Sigmoid colon (tissue), 7 donors: Measurements from ENCODE around the gene MCFD2. TPM values are rescaled to one million over a fixed set of nuclear protein-coding genes. Genes with fewer than 3 reads are reported as not detected.
A peak's percentile ranks its signal among the peaks of the same experiment; 100 is the strongest.

ENCODE experiments used
- DNase-seq: peaks from one replicate; pipeline ENCODE4 v3.0.0-alpha.2; 2019
- H3K27ac ChIP-seq, 4 donors: fragments of 200-600 bp; sonication (generic); one replicate each; pipeline ENCODE4 v1.5.1; 2016 to 2019; ENCODE audit warnings: mild to moderate bottlenecking in 1 of 4
- H3K27me3 ChIP-seq, 3 donors: fragments of 200-600 bp; sonication (generic); one replicate each; pipeline ENCODE4 v1.5.1; 2019; ENCODE audit warnings: mild to moderate bottlenecking in 1 of 3
- H3K36me3 ChIP-seq, 4 donors: fragments of 200-600 bp; sonication (generic); one replicate each; pipeline ENCODE4 v1.5.1; 2016 to 2019
- H3K4me1 ChIP-seq, 4 donors: fragments of 200-600 bp; sonication (generic); one replicate each; pipeline ENCODE4 v1.5.1; 2017 to 2019
- H3K4me3 ChIP-seq, 4 donors: fragments of 200-600 bp; sonication (generic); one replicate each; pipeline ENCODE4 v1.5.1; 2017 to 2019; ENCODE audit warnings: mild to moderate bottlenecking in 2 of 4, moderate library complexity in 1 of 4
- H3K9me3 ChIP-seq, 4 donors: fragments of 200-600 bp in 3 of 4; sonication (generic) in 3 of 4; one replicate each; pipeline versions ENCODE4 v1.5.1 to v1.6.1; 2013 to 2019
- CTCF ChIP-seq, 4 experiments: fragments of 450-650 bp in 3 of 4; fragments of 200-600 bp in 1 of 4; IDR thresholded peaks; one replicate each; pipeline ENCODE4 v1.5.1; 2016 to 2019; ENCODE audit warnings: antibody characterized with exemption in 4 of 4, mild to moderate bottlenecking in 3 of 4, moderate library complexity in 2 of 4
- EP300 ChIP-seq, 4 donors: sonication (generic); formaldehyde crosslinking; IDR thresholded peaks; one replicate each; pipeline ENCODE4 v1.6.1; 2017; ENCODE audit warnings: antibody characterized with exemption in 4 of 4
- POLR2A ChIP-seq, 2 donors: fragments of 450-650 bp; IDR thresholded peaks; one replicate each; pipeline ENCODE4 v1.6.1; 2016; ENCODE audit warnings: antibody characterized with exemption in 2 of 2, mild to moderate bottlenecking in 2 of 2, moderate library complexity in 2 of 2
- POLR2AphosphoS5 ChIP-seq, 4 donors: sonication (generic); formaldehyde crosslinking; IDR thresholded peaks; one replicate each; pipeline ENCODE4 v1.6.1; 2017; ENCODE audit warnings: antibody characterized with exemption in 4 of 4
- WGBS, 2 donors: extraction: QIAGEN DNeasy Blood & Tissue Kit; methylation state at CpG; one replicate each; pipeline ENCODE4 v1.1.7; 2013; 5-methylcytosine and 5-hydroxymethylcytosine counted together
- intact Hi-C: fragments of 100-400 bp; cut with DNase I; formaldehyde crosslinking; loops from one replicate; pipeline ENCODE4 v1.15.1; 2023
- polyA plus RNA-seq, 3 donors: library from polyadenylated mRNA; stranded (reverse); fragments of 200-250 nt; gene quantifications; one replicate each; pipeline ENCODE4 v1.2.3, GENCODE V29; 2013
- total RNA-seq, 4 donors: library from RNA; depleted of rRNA; stranded (reverse); fragments of >200 nt; gene quantifications; one replicate each; pipeline ENCODE4 v1.1.0, GENCODE V29; 2016
- donor health status: healthy with polysubstance abuse.
- donor health status: Bipolar disorder and iron deficiency.
- donor health status: healthy.

MCFD2 gene
- total and polyA plus RNA-seq, 7 donors, result 13.4 to 75.7 (median 50.1) TPM

- WGBS, 2 donors, result 62 to 67% methylated on average over 9 of the region's 9 CpGs
- TF ChIP-seq CTCF (IDR thresholded peaks at IDR 0.05), result no peak
- TF ChIP-seq POLR2AphosphoS5 (IDR thresholded peaks at IDR 0.05), result peak in 3 of 4 donors; percentile 21 to 33 (median 29)
- peaks cover 0 to 22% (median 14%) of the 10 kb centered on the region in 4 donors for H3K4me1 ChIP-seq
- intact Hi-C loops, result no loop called here
- H3K4me3 ChIP-seq, result no peak overlapping the region
- peaks cover 4 to 64% (median 35%) of the 10 kb centered on the region in 4 donors for H3K36me3 ChIP-seq
- peak overlapping the region; percentile 33 to 73 (median 66) for H3K27ac ChIP-seq
- peak; percentile 88 for DNase-seq
- H3K27me3 ChIP-seq, result no peaks in the 10 kb centered on the region
- no peaks in the 10 kb centered on the region for H3K9me3 ChIP-seq
These were observed 39.5 kb upstream of the MCFD2 start for GRCh38 chr2:46954951-46955571.

GRCh38 chr2:46952171-46952570 lies 36.6 kb upstream of the MCFD2 start:
- 97 to 99% methylated on average over 3 of the region's 3 CpGs for WGBS, 2 donors
- Histone ChIP-seq H3K36me3 (peaks cover 4 to 40% (median 17%) of the 10 kb centered on the region in 4 donors), H3K9me3 (no peaks in the 10 kb centered on the region), H3K27me3 (no peaks in the 10 kb centered on the region), H3K4me1 (peaks cover 0 to 22% (median 14%) of the 10 kb centered on the region in 4 donors), H3K27ac (no peak overlapping the region), H3K4me3 (no peak overlapping the region)
- intact Hi-C loops, result no loop called here
- TF ChIP-seq EP300 (IDR thresholded peaks at IDR 0.05) (no peak), POLR2AphosphoS5 (IDR thresholded peaks at IDR 0.05) (no peak), POLR2A (IDR thresholded peaks at IDR 0.05) (no peak), CTCF (IDR thresholded peaks at IDR 0.05) (no peak)
- DNase-seq, result no peak

- no peak for TF ChIP-seq POLR2AphosphoS5 (IDR thresholded peaks at IDR 0.05)
- Histone ChIP-seq H3K36me3 (peaks cover 0 to 34% (median 12%) of the 10 kb centered on the region in 4 donors), H3K9me3 (no peaks in the 10 kb centered on the region), H3K27me3 (no peaks in the 10 kb centered on the region), H3K27ac (no peak overlapping the region), H3K4me1 (peaks cover 0 to 22% (median 14%) of the 10 kb centered on the region in 4 donors), H3K4me3 (no peak overlapping the region)
- WGBS, 2 donors, result 85 to 89% methylated on average over 9 of the region's 9 CpGs
- DNase-seq, result peak; percentile 5
- intact Hi-C loops, result no loop called here
These were observed 35.9 kb upstream of the MCFD2 start for GRCh38 chr2:46951290-46952064.

GRCh38 chr2:46950314-46950713 lies 34.7 kb upstream of the MCFD2 start:
- DNase-seq, result no peak
- Histone ChIP-seq H3K27me3 (no peaks in the 10 kb centered on the region), H3K27ac (no peak overlapping the region), H3K4me3 (no peak overlapping the region), H3K36me3 (peaks cover 0 to 31% (median 12%) of the 10 kb centered on the region in 4 donors), H3K9me3 (no peaks in the 10 kb centered on the region), H3K4me1 (peaks cover 0 to 14% (median 10%) of the 10 kb centered on the region in 4 donors)
- TF ChIP-seq CTCF (IDR thresholded peaks at IDR 0.05), result no peak
- TF ChIP-seq POLR2AphosphoS5 (IDR thresholded peaks at IDR 0.05), result no peak
- TF ChIP-seq POLR2A (IDR thresholded peaks at IDR 0.05), result no peak
- intact Hi-C loops, result no loop called here
- WGBS, 2 donors, result 91 to 95% methylated on average over 8 of the region's 8 CpGs

- 78 to 82% methylated on average over 11 of the region's 11 CpGs for WGBS, 2 donors
- no peak overlapping the region for H3K4me3 ChIP-seq
- no peaks in the 10 kb centered on the region for H3K9me3 ChIP-seq
- DNase-seq, result no peak
- TF ChIP-seq EP300 (IDR thresholded peaks at IDR 0.05) (no peak), CTCF (IDR thresholded peaks at IDR 0.05) (no peak), POLR2AphosphoS5 (IDR thresholded peaks at IDR 0.05) (no peak), POLR2A (IDR thresholded peaks at IDR 0.05) (no peak)
- intact Hi-C loops, result no loop called here
- peaks cover 0 to 25% (median 12%) of the 10 kb centered on the region in 4 donors for H3K36me3 ChIP-seq
- no peaks in the 10 kb centered on the region for H3K27me3 ChIP-seq
- H3K4me1 ChIP-seq, result peaks cover 0 to 8% (median 4%) of the 10 kb centered on the region in 4 donors
- H3K27ac ChIP-seq, result no peak overlapping the region
These were observed 32.2 kb upstream of the MCFD2 start for GRCh38 chr2:46947841-46948240.
